Activated CD8-positive, alpha-beta memory T cell treated with anti-CD3 and anti-CD28 coated beads for 48 hours (primary cell): ENCODE data around the gene PPIB.
"Not testable (repeated sequence)": the region's sequence is repeated elsewhere in the genome, so short reads cannot be mapped to it uniquely, and the experiment has no call there.

Source experiments
- DNase-seq, 3 experiments: peaks; one replicate each; pipeline ENCODE4 v3.0.0-alpha.2; 2020; ENCODE audit warnings: low read depth in 2 of 3, low spot score in 2 of 3

PPIB gene

DNA sequence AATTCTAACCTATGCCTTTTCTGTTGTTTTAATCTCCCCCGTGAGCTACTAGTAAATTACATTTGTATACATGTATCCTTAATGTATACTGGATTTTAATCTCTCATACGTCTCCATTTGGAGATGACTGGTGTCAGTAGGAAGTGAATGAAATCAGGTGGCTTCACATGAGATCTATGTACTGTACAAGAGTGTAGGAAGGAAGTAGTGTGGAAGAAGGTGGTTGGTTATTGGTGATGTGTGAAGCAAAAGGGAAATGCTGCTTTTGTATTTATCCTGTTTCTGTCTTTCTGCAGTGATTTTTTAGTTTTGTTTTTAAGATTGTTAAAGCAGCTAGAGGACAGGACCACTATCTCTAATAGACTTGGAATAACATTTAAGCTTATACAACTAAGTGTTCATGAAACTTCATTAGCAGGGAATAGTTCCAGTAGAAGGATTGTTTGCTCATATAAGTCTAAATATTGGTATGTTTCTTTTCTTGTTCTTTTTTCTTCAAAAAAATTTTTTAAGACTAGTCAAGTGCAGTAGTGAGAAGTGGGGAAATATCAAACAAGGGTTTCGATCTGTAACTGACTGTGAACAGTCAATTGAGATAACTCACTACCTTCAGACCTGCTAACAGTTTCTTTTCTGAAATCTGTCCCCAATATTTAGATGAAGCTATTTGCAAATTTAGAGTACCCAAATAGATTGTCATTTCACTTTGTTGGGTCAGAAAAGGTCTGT, 51.7 kb downstream of the PPIB start:
- no peak for DNase-seq

DNA sequence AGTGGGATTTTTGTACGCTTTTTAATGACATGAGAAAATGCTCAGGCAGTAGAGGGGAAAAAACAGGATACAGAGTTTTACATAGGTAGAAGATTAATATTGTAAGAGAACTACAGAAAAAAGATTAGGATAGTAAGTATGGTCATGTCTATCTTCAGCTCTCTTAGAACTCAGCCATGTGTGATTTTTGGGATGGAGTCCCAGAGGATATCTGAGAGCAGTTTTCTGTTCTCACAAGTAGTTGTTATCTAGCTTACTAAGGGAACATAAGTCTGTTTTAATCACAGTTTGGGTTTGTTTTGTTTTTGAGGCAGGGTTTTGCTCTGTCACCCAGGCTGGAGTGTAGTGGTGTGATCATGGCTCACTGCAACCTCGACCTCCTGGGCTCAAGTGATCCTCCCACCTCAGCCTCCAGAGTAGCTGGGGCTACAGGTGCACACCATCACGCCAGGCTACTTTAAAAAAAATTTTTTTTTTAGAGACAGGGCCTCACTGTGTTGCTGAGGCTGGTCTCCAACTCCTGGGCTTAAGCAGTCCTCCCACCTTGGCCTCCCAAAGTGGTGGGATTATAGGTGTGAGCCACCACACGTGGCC, 52.6 kb downstream of the PPIB start:
- DNase-seq, result not testable (repeated sequence)

DNA sequence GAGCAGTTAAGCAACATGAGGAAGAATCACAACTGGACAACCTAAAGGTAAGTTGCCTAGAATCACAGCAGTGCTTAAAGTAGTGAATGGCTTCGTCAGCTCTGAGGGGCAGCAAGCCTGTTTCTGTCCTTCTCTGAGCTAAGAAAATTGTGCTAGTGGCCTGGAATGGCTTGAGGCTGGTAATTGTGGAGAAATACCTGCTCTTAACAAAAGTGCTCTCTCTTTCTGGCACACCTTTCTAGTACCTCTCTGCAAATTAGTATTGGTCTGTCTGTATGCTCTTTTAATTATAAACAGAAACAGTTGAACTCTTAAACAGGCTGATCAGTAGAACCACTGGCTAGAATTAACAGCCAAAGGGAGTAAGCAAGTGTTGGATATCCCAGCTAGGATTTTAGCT, 55.5 kb downstream of the PPIB start:
- no peak for DNase-seq
